GM19240 (cell line): ENCODE data around the gene CENPX.

Experiments used
- DNase-seq: peaks from one replicate; pipeline ENCODE4 v3.0.0; 2011; ENCODE audit warnings: low spot score; ENCODE audit not compliant: insufficient read length

Gene CENPX

GRCh38 chr17:82055023-82055964 lies 32.6 kb upstream of the CENPX start:
- no peak for DNase-seq

GRCh38 chr17:82054351-82055022 lies 31.8 kb upstream of the CENPX start:
- DNase-seq: no peak

GRCh38 chr17:82053556-82054263 lies 31.0 kb upstream of the CENPX start:
- DNase-seq: no peak

DNA sequence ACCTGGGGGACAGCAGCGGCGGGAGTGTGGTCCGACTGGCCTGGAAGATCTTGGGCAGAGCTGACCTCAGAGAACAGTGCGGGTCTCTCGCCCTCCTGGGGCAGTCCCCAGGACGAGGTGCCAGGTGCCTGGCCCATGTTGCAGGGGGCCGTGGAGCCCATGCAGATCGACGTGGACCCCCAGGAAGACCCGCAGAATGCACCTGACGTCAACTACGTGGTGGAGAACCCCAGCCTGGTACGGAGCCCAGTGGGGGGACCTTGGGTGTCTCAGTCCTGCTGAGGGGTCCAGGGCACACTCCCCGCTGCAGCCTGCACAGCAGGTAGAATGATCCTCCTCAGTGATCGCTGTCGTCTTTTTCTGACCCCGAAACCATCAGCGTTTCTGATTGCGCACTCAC lies 30.5 kb upstream of the CENPX start:
- no peak for DNase-seq

DNA sequence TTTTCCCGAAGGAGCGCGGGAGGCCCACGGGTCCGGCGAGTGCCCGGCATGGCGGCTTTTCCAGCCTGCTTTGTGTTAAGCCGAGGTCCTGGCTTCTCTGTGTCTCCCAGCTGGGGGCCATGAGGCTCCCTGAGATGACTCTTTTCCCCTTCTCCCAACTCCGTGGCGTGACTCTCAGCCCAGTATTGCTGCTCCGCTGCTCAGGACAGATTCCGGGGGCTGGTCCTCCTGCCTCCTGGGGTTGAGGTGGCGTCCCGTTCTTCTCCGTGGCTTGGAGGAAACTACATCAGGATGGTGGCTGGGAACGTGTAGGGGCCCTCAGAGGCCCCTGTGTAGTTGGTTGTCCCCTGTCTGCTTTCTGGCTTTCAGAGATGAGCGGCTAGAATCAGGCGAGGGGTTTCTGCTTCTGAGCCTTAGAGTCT lies 30.0 kb upstream of the CENPX start:
- DNase-seq: no peak

DNA sequence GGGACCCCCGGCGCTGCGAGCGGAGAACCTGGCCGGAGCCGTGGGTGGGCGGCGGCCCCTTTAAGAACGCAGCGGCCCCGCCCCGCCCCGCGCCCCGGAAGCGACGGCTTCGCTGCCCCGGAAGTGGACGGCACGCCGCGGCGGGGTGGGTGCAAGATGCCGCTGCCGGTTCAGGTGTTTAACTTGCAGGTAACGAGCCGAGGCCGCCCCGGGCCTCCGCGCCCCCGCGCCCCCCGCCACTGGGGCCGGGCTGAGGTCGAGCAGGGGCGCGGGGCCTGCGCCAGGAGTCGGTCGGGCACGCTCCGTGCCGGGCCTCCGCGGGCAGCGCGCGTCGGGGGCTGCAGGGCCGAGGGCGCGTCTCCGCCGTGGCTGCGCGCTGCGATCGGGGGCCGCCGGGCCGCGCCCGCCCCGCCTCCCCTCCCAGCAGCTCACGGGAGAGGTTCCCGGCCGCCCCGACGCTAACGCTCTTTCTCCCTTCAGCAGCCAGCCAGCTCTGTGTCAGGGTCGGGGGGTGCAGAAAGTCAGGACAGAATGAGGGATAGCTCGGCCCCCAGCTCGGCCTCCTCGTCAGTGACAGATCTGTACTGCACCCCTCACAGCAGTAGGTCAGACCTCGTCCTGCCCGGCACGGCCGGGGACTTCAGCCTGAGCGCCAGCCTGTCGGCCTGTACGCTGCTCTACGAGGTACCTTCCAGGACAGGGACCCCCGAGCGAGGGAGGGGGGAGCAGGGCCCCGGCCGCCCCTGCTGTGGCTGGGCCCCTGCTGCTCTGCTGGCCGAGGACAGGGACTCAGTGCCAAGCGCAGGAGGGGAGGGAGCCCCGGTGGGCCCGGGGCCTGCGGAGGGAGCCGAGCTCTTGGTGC lies 29.3 kb upstream of the CENPX start, which contains the start of the genes GPS1 and RFNG:
Gene GPS1 (plus strand): TSS at position 123 of the 862 bp plus-strand sequence. CDS start 34 bp downstream, at position 157.
Gene RFNG (minus strand): TSS at position 36 of the 862 bp plus-strand sequence. CDS start 45 bp downstream, outside the sequence.
- DNase-seq: peak; percentile 95

DNA sequence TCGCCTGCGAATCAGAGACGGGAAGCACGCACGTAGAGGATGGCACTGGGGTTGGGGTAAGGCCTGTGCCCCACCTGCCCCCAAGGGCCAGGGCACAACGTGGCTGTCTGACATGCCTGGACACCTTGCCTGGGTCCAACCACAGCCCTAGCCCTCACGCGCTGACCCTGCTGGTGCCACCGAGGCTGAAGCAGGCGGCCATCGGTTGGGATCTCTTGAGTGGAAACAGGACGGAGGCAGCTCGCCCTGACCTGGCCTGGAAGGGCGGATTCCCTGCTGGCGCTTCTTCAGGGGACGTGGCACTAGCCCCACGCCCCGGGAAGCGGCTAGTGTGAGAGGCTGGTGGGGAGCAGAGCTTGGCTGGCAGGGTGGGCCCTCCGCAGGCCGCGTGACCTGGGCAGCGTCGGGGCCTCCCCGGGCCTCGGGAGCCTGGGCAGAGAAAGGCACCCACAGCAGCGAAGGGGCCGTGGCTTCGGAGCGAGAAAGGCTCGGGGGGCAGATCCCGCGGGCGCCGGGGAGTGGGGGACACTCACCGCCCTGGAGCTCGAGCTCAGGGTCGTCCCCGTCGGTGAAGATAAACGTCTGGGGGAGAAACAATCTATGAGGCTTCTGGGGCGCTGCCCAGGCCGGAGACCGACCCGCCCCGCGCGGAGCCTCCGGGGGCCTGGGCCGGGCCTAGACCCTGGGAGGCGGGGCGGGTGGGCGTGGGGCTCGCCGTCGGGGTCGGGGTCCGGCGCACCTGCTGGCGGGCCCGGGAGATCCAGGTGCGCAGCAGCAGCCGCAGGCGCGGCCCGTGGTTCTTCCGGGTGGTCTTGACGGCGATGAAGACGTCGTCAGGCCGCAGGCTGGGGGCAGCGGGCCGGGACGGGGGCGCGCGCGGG lies 28.3 kb upstream of the CENPX start:
- DNase-seq: no peak

DNA sequence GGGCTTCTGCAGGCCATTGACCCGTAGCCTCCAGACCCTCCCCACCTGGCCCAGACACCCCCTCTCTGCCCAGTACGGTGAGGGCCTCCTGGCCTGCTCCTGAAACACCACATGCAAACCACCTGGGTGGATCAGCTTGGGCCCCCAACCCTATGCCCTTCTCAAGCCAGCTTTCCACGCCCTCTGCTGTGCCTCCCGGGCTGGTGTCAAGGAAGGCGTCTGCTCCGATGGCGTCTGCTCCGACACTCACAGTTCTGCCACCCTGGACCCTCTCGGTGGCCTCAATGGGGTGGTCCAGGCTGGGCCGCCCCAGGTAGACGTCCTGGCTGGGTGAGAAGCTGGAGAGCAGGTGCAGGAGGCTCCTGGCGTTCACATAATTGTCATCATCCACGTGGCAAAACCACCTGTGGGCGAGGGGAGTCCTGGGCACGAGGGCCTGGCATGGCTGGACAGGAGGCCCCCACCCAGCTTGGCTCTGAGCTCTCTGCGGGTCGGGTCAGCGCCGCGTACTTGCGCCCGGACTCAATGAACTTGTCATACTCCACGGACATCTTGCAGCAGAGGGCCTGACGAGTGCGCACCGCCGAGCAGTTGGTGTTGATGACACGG lies 27.6 kb upstream of the CENPX start:
- no peak for DNase-seq

DNA sequence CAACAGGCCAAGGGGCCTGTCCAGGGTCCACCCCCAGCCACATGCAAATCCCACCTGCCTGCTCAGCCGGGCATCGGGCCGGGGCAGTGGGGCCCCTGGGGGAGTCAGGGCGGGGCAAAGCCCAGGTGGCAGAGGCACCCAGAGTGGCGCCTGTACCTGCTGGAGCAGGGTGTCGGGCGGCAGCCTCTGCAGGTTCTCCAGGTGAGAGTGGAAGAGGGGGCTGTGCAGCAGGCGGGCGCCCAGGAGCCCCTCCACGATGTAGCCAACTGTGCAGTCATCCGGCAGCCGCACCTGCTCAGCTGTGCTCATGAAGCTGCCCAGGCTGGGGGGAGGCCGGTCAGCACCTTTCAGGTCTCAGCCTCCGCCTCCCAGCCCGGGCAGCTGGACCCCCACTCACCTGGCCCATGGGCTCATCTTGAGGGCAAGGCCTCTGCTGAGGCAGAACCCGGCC lies 26.9 kb upstream of the CENPX start:
- no peak for DNase-seq

DNA sequence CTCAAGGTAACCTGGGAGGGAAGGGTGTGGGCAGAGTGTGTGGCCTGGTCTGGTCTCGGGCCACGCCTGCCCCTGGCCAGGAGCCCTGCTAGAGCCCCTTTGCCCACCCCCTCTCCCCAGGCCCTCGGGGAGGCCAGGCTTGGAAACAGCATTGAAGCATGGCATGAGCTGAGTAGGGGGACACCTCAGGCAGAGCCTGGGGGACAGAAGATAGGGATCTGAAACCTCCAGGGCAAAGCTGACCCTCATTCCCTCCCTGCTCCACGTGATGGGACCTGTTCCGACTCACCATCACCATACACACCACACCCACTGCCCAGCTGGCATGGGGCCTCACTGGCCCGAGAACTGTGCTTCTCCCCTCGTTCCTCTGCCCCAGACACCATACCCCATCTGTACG lies 26.4 kb upstream of the CENPX start:
- no peak for DNase-seq

GRCh38 chr17:82048571-82048971 lies 25.9 kb upstream of the CENPX start:
- DNase-seq: no peak

- DNase-seq: no peak
Measured at GRCh38 chr17:82047914-82048570, 25.4 kb upstream of the CENPX start.

GRCh38 chr17:82047379-82047778 lies 24.7 kb upstream of the CENPX start:
- no peak for DNase-seq

DNA sequence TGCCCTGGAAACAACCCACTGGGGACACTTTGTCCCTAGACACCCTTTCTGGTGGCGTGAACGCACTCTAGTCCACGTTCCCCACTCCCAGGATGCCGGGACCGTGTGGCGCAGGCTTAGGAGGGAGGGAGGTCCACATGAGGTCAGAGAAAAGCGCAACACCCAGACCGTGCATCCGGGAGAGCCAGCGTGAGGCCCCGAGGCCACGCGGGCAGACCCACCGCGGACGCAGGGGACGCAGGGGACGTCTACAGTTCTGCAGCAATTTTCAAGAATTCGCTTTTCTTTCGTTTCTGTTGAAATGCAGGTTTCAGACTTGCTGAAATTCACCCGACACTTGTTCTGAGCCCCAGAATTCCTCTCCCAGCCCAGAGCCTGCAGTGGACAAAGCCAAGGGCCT lies 24.2 kb upstream of the CENPX start:
- DNase-seq: no peak

DNA sequence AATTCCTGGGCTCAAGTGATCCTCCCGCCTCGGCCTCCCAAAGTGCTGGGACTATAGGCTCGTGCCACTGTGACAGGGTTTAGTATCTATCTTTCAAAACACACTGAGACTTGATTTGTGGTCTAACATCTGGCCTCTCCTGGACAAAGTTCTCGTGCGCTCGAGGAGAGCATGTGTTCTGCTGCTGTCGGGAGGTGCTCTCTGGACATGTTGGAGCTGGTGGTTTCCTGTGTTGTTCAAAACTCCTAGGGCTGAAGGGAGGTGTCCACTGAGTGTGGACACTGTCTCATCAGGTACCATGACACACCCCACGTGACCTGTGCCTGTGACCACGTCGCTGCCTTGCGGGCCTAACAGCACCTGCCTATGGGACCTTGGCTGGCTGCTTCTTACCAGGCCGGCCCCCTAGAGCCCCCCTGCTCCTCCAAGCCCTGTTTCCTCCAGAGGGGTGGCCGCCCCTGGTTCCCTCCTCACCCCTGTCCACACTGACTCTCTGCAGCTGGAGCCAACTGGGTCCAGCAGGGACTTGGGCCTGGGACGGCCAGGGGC lies 23.3 kb upstream of the CENPX start:
- DNase-seq: no peak

- no peak for DNase-seq
Measured at GRCh38 chr17:82043507-82043906, 20.8 kb upstream of the CENPX start.

DNA sequence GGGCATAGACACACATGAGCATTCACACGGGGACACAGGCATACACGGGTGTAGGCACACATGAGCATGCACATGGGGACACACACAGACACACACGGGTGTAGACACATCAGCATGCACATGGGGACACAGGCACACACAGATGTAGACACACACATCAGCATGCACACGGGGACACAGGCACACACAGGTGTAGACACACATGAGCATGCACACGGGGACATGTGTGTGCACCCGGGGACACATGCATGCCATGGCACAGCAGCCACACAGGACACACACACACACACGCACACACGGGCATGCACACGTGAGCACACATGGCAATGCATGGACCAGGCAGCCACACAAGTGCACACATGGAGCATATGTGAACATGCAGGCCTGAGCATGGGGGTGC lies 20.0 kb upstream of the CENPX start:
- no peak for DNase-seq

GRCh38 chr17:82041144-82041814 lies 18.6 kb upstream of the CENPX start:
- no peak for DNase-seq
